Activated CD8-positive, alpha-beta memory T cell treated with anti-CD3 and anti-CD28 coated beads, Interleukin-2, amount 50 U/mL, for 1 hour (primary cell): ENCODE data around the gene KIFC1.
"Not testable (repeated sequence)": the region's sequence is repeated elsewhere in the genome, so short reads cannot be mapped to it uniquely, and the experiment has no call there.

Experiments used
- DNase-seq: peaks from one replicate; pipeline ENCODE4 v3.0.0-alpha.2; 2020; ENCODE audit errors: extremely low read depth

The KIFC1 gene

GRCh38 chr6:33373960-33374910 lies 17.4 kb upstream of the KIFC1 start:
- no peak for DNase-seq

GRCh38 chr6:33375143-33375671 lies 16.4 kb upstream of the KIFC1 start:
- no peak for DNase-seq

GRCh38 chr6:33377171-33377570 lies 14.5 kb upstream of the KIFC1 start:
- no peak for DNase-seq

- DNase-seq, result not testable (repeated sequence)
These were observed 12.4 kb upstream of the KIFC1 start for GRCh38 chr6:33379184-33379583.

- DNase-seq, result no peak
These were observed 11.2 kb upstream of the KIFC1 start for GRCh38 chr6:33380272-33380981.

- DNase-seq, result no peak
These were observed 8.0 kb upstream of the KIFC1 start for GRCh38 chr6:33383427-33384185.

- DNase-seq, result no peak
These were observed 7.0 kb upstream of the KIFC1 start for GRCh38 chr6:33384581-33385020.

- DNase-seq, result no peak
These were observed 1.4 kb upstream of the KIFC1 start for GRCh38 chr6:33390173-33390572.

- no peak for DNase-seq
These were observed 801 bp upstream of the KIFC1 start for GRCh38 chr6:33390767-33391277.

- no peak for DNase-seq
These were observed 435 bp downstream of the KIFC1 start for GRCh38 chr6:33391922-33392594.

GRCh38 chr6:33392595-33392948 lies 949 bp downstream of the KIFC1 start:
- DNase-seq, result no peak

GRCh38 chr6:33392979-33393378 lies 1.4 kb downstream of the KIFC1 start:
- no peak for DNase-seq

- DNase-seq, result no peak
These were observed 5.9 kb downstream of the KIFC1 start for GRCh38 chr6:33397541-33397940.

- not testable (repeated sequence) for DNase-seq
These were observed 7.0 kb downstream of the KIFC1 start for GRCh38 chr6:33398601-33399000.

- not testable (repeated sequence) for DNase-seq
These were observed 8.3 kb downstream of the KIFC1 start for GRCh38 chr6:33399881-33400280.

GRCh38 chr6:33404884-33405283 lies 13.3 kb downstream of the KIFC1 start:
- no peak for DNase-seq

GRCh38 chr6:33405386-33405940 lies 13.8 kb downstream of the KIFC1 start:
- no peak for DNase-seq

GRCh38 chr6:33406126-33406525 lies 14.5 kb downstream of the KIFC1 start:
- no peak for DNase-seq

- DNase-seq, result no peak
These were observed 15.6 kb downstream of the KIFC1 start for GRCh38 chr6:33407132-33407718.

- peak; percentile 96 for DNase-seq
These were observed 18.6 kb downstream of the KIFC1 start for GRCh38 chr6:33410050-33410710.
